Activated T-cell treated with anti-CD3 and anti-CD28 coated beads for 24 hours (primary cell): ENCODE data around the gene PLXNB3.
"Not testable (repeated sequence)": the region's sequence is repeated elsewhere in the genome, so short reads cannot be mapped to it uniquely, and the experiment has no call there.

Experiments
- DNase-seq: peaks from one replicate; pipeline ENCODE4 v3.0.0-alpha.2; 2020; ENCODE audit warnings: low read depth

Gene PLXNB3

DNA sequence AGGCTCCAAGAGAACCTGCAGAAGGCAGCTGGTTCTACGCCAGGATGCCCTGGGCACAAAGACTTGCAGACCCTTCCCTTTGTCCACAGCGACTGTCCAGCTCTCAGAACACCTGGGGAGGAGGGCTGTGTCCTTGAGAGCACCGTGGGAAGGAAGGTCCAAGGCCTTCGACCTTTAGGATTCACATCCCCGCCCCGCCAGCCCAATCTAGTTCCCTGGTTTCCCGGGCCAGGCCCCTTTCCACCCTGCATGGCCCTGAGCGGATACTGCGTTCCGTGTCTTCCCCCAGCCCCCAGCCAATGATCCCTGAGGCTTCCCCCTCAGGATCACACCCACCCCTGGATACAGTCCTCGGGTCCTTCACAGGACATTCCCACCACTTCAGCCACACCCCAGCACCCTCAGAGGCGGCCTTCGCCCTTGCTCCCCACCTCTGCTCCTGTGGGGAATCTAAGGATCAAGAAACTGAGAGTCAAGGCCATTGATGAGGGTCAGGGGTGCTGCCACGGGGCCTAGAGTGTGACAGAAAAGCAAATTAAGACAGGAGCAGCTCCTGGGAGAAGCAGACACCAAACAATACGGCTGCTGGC, 30.3 kb upstream of the PLXNB3 start:
- DNase-seq: no peak

DNA sequence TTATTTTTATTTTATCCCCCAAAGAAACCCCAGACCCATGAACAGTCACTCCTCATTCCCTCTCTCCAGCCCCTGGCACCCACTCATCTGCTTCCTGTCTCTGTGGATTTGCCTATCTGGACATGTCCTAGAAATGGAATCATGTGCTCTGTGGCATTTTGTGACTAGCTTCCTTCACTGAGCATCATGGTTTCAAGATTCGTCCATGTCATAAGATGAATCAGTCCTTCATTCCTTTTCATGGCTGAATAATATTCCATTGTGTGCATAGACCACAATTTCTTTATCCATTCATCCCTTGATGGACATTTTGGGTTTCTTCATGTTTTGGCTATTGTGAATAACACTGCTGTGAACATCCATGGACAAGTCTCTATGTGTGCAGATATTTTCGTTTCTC, 29.2 kb upstream of the PLXNB3 start:
- no peak for DNase-seq

DNA sequence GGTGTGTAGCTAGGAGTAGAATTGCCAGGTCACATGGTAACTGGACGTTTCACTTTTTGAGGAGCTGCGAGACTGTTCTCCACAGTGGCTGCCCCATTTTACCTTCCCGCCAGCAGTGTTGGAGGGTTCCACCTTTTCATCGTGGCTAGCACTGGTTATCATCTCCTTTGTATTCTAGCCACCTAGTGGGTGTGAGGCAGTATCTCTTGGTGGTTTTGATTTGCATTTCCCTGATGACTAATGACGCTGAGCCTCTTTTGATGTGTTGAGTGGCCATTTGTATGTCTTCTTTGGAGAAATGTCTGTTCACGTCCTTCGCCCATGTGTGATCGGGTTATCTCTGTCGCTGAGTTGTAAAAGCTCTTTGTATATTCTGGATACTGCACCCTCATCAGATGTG, 28.8 kb upstream of the PLXNB3 start:
- DNase-seq: no peak

DNA sequence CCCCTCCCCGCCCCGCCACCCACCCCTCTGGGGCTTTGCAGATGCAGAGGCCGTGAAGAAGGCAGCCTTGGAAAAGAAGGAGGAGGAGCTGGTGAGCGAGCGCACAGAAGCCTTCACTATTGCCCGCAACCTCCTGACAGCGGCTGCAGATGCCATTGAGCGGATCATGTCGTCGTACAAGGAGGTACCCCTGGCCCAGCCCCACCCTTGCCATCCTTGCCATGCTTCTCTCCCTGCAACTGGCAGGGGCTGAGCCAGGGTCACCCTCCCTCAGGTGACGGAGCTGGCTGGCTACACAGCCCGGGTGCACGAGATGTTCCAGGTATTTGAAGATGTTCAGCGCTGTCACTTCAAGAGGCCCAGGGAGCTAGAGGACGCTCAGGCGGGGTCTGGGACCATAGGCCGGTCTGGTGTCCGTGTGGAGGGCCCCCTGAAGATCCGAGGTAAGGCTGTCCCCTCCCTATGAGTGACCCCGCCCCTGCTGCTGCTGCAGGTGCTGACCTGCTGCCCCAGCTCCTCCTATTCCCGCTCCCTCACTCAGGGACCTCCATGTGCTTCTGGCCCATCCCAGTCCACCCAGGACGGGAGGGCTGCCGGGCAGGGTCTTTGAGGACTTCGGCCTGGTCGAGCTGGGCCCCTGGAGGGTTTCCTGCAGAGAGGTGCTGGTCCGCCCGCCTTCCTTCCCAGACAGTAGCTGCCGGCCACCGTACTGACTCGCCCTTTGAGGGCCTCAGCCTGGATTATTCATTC, 27.8 kb upstream of the PLXNB3 start:
- DNase-seq: no peak

DNA sequence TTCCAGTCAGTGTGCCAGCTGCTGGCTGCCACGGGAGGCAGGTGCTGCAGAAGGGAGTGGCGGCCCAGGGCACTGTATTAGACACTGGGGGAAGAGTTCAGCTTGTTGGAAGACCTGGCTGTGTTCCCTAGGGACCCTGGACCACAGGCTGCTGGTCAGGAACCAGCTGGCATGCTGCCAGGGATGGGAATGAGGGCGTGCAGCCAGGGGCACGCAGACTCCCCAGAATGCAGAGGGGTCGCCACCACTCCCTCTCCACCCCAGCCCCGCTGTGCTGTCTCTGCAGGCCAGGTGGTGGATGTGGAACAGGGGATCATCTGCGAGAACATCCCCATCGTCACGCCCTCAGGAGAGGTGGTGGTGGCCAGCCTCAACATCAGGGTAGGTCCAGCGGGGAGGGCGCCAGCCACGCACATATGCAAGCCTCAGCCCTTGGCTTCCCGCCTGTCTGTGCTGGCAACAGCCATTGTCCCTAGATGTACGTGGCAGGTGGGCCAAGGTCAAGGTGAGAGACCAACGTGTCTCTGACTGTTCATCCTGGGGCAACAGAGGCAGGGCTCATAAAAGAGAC, 27.1 kb upstream of the PLXNB3 start:
- no peak for DNase-seq

DNA sequence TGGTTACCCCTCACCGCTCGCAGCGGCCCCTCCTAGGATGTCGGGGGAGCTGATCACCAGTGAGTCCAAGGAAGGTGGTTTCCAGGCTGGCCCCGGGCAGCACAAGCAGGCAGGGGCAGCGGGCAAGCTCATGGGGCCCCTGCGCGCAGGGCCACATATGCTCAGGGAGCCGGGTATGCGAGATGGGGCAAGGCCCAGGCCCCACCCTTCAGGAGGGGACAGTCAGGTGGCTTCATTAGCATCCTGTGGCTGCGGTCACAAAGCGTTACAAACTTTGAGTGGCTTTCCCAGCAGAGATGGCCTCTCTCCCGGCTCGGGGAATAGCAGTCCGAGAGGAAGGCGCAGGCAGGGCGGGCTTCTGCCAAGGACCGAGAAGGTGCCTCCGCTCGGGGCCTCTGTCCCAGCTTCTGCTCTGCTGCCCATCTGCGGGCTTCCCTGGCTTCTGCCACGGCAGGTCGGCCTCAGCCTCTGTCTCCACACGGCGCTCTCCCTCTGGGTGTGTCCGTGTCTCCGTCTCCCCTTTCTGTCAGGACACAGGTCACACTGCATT, 25.9 kb upstream of the PLXNB3 start:
- DNase-seq: no peak

DNA sequence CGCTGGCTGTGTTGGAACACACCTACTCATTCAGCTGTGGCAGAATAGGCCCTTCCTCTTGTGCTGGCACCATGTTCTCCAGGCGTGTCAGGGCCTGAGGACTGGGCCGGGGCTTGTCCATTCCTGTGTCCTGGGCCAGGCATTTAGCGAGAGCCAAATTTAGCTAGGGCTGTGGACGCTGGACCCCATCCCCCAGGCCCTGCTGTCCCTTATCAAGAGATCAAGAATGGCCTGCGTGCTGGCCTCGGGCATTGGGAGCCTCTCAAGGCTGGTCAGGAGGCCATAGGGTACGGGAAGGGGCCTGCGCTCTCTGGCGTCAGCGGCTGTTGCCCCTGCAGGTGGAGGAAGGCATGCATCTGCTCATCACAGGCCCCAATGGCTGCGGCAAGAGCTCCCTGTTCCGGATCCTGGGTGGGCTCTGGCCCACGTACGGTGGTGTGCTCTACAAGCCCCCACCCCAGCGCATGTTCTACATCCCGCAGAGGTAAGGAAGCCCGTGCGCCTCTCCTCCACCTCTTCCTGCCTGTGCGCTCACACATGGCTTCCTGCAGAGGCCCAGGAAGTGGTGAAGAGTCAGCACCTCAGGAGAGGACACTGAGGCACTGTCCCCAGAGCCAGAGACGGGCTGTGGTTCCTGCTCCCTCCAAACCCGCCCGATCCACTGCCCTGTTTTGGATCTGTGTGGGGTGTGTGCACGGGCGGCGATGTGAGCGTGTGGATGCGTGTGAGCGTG, 24.1 kb upstream of the PLXNB3 start:
- no peak for DNase-seq

DNA sequence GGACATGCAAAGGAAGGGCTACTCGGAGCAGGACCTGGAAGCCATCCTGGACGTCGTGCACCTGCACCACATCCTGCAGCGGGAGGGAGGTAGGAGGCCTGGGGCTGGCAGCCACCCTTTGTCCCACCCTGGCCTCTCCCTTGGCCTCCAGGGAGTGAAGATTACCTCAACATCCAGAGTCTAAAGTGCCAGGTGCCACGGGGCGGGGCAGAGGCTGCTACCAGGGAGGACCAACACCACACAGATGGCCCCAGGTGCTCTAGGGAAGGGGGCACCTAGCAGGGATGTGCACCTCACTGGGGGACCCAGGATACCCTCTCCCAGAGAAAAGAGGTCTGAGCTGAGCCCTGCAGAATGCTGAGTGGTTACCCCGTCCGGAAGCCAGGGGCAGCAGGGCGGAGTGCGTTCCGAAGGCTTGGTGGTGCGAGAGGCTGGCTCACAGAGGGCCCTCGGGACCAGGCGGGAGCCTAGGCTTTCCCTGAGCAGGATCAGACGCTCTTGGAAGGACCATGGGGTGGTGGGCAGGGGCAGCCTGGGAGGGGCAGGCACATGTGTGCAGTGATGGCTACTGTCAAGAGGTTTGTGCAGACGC, 23.3 kb upstream of the PLXNB3 start:
- no peak for DNase-seq

DNA sequence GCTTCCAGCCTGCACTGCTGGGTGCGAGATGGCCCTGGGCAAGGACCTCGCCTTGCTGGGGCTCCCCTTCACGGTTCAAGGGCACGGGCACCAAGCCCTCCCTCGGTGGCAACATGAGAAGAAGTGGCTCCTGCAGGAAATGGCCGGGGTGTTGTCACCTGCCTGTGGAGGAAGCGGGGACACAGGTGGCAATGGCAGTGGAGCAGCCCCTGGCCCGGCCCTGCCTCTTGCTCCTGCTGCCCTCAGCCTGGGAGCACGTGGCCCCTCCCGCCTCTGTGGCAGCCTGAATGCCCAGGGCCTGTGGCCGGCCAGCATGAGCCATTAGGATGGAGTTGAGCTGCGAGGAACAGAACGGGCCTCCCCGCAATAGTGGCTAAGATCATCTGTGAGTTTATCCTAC, 22.6 kb upstream of the PLXNB3 start:
- DNase-seq: no peak

DNA sequence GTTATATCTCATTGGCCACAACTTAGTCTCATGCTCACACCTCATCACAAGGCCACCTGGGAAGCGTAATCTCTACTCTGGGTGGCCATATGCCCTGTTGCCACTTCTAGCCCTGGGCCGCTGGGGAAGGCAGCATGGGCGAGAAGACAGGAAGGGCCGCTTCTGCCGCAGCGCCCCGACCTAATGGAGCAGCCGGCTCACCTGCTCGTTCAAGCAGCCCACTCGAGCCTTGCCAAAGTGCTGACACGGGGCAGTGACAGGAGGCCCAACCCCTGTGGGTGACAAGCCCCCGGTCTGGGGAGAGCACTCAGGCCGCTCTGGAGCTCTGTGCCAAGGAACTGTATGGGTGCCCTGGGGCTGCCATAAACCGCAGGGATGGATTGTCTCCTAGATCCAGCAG, 21.9 kb upstream of the PLXNB3 start:
- DNase-seq: not testable (repeated sequence)

DNA sequence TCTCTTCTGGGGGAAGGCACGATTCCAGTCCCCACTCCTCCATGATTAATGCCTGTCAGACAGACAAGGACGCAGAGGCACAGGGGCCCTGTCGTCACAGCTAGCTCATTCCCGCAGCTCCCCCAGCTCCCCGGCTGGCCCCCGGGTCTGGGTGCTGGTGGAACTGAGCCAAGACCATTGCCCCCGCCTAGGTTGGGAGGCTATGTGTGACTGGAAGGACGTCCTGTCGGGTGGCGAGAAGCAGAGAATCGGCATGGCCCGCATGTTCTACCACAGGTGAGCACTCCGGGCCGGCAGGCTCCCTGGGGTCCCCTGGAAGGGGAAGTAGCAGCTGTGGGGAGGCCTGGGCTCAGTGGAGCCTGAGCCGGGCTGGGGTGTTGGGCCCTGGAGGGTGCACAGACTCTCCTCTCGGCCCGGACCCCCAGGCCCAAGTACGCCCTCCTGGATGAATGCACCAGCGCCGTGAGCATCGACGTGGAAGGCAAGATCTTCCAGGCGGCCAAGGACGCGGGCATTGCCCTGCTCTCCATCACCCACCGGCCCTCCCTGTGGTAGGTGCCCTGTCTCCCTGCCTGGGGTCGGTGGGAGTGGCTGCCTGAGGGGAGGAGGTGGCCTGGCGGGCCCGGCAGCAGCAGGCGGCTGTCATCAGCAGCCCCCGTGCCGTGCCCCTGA, 21.1 kb upstream of the PLXNB3 start:
- not testable (repeated sequence) for DNase-seq

DNA sequence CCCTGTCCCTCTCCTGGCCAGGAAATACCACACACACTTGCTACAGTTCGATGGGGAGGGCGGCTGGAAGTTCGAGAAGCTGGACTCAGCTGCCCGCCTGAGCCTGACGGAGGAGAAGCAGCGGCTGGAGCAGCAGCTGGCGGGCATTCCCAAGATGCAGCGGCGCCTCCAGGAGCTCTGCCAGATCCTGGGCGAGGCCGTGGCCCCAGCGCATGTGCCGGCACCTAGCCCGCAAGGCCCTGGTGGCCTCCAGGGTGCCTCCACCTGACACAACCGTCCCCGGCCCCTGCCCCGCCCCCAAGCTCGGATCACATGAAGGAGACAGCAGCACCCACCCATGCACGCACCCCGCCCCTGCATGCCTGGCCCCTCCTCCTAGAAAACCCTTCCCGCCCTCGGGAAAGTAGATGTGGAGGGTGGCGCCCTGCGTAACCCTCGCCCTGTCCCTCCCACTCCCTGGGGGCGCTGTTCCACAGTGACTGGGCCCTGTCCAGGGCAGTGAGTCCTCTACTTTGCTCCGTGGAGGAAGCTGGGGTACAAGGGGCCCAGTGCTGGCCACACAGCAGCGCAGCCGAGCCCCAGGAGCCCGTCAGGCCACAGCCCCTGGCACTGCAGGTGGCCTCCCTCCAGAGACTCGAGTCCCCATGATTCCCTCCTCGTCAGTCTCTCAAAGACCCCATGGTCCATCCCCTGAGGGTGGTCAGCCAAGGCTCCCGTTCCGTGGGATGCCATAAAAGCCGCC, 20.4 kb upstream of the PLXNB3 start:
- not testable (repeated sequence) for DNase-seq

DNA sequence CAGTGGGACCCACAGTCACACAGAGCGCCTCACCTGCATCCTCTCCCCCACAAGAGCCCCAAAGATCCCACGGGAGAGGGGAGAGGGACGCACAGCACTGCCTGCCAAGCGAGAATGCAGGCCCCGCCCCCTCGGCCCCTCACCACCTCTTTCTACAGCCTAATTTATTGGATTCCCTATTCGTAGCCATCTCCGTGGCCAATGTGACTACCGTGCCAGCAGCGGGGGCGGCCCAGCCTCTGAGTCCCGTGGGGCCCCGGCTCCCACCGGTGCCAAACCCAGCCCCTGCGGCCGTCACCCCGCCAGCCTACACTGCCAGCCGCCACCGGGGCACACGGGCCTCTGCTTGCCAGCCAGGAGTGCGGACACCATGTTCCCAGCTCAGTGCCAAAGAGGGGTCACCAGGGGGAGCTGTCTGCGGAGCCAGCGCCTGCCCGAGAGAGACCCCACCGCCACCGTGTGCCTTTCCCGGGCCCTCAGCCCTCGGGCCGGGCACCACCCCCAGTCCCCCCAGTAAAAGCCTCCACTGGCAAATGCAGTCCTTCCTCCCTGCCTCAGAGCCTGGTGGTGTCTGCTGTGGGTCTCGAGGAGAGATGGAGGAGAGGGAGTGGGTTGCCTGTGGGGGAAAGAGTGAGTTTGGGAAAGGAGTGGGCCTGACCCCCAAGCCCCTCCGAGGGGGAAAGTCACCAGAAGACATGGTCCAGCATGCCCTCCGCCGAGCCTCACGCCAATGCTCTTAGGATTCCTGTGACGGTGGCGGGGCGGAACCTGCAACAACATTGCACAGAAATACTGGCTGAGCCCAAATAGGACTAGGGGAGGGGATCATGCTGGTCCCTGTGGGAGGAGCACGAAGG, 19.6 kb upstream of the PLXNB3 start:
- no peak for DNase-seq

DNA sequence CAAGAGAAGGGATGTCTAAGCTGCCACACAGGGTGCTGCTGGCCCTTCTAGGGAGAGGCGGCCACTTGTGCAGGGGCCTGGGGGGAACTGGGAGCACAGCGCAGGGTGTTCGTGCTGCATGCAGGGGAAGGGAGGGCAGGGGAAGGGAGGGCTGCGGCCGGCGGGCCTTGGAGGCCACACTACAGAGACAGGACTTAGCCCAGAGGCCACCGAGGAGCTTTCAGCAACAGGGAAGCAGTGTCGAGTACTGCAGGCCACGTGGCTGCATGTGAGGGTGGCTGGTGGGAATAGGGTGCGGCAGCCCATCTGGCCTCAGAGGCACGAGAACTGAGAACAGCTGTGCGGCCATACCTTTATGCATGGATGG, 19.0 kb upstream of the PLXNB3 start:
- DNase-seq: not testable (repeated sequence)

DNA sequence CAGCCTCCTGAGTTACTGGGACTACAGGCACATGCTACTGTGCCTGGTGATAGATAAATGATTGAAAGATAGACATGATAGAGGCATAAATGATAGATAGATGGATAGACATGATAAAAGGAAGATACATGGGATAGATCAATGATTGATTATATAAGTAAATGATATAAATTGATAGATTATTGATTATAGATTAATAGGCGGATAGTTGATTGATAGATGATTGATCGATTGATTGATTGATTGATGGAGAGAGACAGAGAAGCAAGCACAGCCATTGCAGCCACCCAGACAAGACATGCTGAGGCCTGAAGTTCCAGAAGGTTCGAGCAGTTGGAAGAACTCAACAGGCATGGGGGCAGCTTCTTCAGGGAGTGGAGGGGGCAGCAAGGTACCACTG, 17.7 kb upstream of the PLXNB3 start:
- DNase-seq: no peak

DNA sequence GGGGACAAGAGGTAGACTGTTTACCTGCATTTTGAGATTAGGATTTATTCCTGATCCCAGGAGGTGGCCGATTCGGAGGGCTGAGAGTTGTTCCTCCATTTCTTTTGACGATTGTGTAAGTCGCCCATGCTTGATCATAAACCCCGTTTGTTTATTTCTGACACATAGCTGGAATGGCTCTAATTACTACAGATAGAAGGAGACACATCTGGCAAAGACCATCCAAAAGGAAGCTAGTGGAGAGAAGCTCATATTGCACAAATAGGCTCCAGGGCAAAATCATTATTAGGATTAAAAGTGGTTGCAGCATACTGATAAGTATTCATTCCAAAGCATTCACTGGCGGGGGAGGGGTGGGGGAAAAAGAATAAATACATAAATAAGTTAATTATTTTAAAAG, 17.1 kb upstream of the PLXNB3 start:
- DNase-seq: not testable (repeated sequence)

DNA sequence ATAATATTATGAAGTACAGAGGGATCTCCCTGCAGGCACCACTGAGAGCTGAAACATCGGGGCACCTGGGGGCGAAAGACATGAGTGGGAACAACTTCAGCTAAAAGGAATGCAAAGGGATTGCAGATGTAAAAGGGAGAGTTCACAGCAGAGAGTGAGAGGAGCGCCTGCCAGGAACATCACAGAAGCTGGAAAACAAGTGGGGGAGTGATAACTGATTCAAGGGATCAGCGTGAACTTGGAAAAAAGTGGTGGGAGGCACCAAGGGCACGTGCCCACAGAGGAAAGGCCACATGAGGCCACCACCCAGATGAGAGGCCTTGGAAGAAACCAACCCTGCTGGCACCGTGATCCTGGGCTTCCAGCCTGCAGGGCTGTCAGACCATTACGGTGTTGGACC, 15.0 kb upstream of the PLXNB3 start:
- not testable (repeated sequence) for DNase-seq

DNA sequence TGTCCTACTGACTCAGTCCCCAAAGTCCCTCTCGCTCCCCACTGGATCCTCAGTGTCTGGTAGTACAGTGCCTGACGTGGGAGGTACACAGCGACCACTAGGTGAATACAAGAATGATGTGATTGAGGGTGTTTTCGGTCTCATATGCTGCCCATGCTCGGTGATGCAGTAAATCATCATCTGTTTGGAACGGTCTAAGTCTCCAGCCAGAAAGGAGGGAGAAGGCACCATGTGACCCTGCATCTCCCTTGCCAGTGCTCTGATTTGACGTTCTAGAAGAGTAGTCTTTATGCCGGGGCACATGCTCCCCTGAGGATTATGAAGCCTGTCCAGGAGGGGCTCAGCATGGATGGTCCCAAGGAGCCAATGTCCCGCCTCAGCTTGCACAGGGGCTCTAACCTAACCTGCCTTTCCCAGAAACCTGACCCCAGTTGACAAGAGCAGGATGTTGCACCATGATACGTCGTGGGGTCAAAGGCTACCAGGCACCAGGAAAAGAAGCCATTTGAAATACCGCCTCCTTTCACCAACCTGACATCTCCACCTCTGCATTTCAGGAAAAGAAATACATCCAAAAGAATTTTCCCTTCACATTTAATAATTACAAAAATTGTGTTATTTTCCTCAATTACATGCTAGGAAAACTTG, 13.8 kb upstream of the PLXNB3 start:
- no peak for DNase-seq

DNA sequence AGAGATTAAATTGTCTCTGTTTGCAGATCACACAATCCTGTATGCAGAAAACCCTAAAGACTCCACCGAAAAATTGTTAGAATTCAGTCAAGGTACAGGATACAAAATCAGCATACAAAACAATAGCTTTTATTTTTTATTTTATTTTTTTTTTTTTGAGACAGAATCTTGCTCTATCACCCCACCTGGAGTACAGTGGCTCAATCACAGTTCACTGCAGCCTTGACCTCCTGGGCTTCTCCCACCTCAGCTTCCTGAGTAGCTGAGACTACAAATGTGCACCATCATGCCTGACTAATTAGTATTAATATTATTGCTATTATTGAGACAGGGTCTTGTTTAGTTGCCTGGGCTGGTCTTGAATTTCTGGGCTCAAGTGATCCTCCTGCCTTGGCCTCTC, 8.9 kb upstream of the PLXNB3 start:
- no peak for DNase-seq

DNA sequence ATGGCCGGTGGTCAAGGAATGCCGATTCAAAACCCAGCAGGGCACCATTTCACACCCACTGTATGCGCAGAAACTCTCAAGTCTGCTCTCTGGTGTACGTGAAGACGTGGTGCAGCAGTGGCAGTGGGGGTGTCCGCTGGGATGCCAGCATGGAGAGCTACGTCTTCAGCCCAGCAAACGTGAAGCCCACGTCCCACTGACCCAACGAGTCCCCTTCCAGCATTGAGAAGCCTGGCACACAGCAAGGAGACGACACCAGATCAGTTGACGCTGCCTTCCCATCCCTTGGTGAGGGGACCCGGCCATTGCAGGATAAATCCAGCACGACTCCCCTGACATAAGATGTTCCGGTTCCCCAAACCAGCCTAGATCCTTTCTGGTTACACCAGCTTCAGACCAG, 2.2 kb upstream of the PLXNB3 start:
- no peak for DNase-seq
